Measurements from ENCODE around the gene DOCK7.

- TF ChIP-seq CTCF (IDR thresholded peaks at IDR 0.05) (no peak), EP300 (IDR thresholded peaks at IDR 0.05; ENCODE audit: borderline replicate concordance in 1 of 2, low read depth in 1 of 2, low read length in 1 of 2) (no peak), POLR2AphosphoS5 (IDR thresholded peaks at IDR 0.05; ENCODE audit: low read depth, low read length) (no peak), FOSL2 (IDR thresholded peaks at IDR 0.05; ENCODE audit: borderline replicate concordance, low read depth) (no peak), RCOR1 (IDR thresholded peaks at IDR 0.05; ENCODE audit: low read length) (no peak), TAF1 (IDR thresholded peaks at IDR 0.05; ENCODE audit: borderline replicate concordance, low read depth, low read length) (no peak), RAD21 (IDR thresholded peaks at IDR 0.05; ENCODE audit: low read length) (no peak), JUND (IDR thresholded peaks at IDR 0.05) (no peak), ELF1 (IDR thresholded peaks at IDR 0.05) (no peak), EZH2phosphoT487 (IDR thresholded peaks at IDR 0.05; ENCODE audit: borderline replicate concordance, low read depth) (no peak)
Measured at GRCh38 chr1:62728963-62729362, 40.8 kb upstream of the DOCK7 start.

Measured in SK-N-SH (cell line).